OCI-LY7 (cell line): ENCODE measurements around the gene PRMT3. TPM values are rescaled to one million over a fixed set of nuclear protein-coding genes. Genes with fewer than 3 reads are reported as not detected.

Source experiments
- BruUV-seq: library from RNA; stranded (reverse); fragments of 400-500 nt; replicated peaks from 2 replicates; lab custom pipeline; 2021; lab: Mats Ljungman, UMichigan
- CTCF ChIA-PET: fragments of 300-600 bp; sonication (Branson Sonifier 250); formaldehyde crosslinking; loops from one replicate; lab custom pipeline; 2022; ENCODE audit warnings: antibody characterized with exemption; ENCODE audit not compliant: unreplicated experiment; lab: Charles Lee
- POLR2A ChIA-PET: fragments of 300-600 bp; sonication (Branson Sonifier 250); formaldehyde crosslinking; loops from one replicate; lab custom pipeline; 2022; ENCODE audit warnings: antibody characterized with exemption; lab: Charles Lee
- DNase-seq: peaks from one replicate; pipeline ENCODE4 v3.0.0-alpha.2; 2015; ENCODE audit warnings: low spot score
- H2AFZ ChIP-seq: fragments of 200-600 bp; sonication (generic), shearing (Covaris generic); 2 replicates; pipeline ENCODE4 v1.6.1; 2014; ENCODE audit warnings: mild to moderate bottlenecking, antibody characterized with exemption, low read length, moderate library complexity
- H3K27ac ChIP-seq: fragments of 200-600 bp; sonication (generic); 2 replicates; pipeline ENCODE4 v1.5.1; 2014; ENCODE audit warnings: mixed run types, low read depth, mild to moderate bottlenecking, moderate library complexity, low read length, inconsistent platforms; ENCODE audit not compliant: poor library complexity, severe bottlenecking
- H3K36me3 ChIP-seq: fragments of 200-600 bp; sonication (generic); 2 replicates; pipeline ENCODE4 v1.6.1; 2014; ENCODE audit warnings: mild to moderate bottlenecking, antibody characterized with exemption, low read length, moderate library complexity, mixed read lengths; ENCODE audit not compliant: insufficient read depth
- H3K4me1 ChIP-seq: fragments of 200-600 bp; sonication (generic); 2 replicates; pipeline ENCODE4 v1.5.1; 2014; ENCODE audit warnings: mild to moderate bottlenecking, low read length; ENCODE audit not compliant: insufficient read depth, poor library complexity, severe bottlenecking
- H3K4me2 ChIP-seq: fragments of 200-600 bp; sonication (generic); 2 replicates; pipeline ENCODE4 v1.6.1; 2014; ENCODE audit warnings: mild to moderate bottlenecking, low read length
- H3K4me3 ChIP-seq: fragments of 200-600 bp; sonication (generic); 2 replicates; pipeline ENCODE4 v1.5.1; 2014; ENCODE audit warnings: mild to moderate bottlenecking, low read depth, low read length; ENCODE audit not compliant: poor library complexity, severe bottlenecking
- H3K79me2 ChIP-seq: fragments of 200-600 bp; sonication (generic); 2 replicates; pipeline ENCODE4 v1.6.1; 2016; ENCODE audit warnings: low read depth, mild to moderate bottlenecking, low read length, moderate library complexity, mixed read lengths; ENCODE audit not compliant: insufficient read depth
- H3K9me2 ChIP-seq: fragments of 200-600 bp; sonication (generic); 2 replicates; pipeline ENCODE4 v1.6.1; 2016; ENCODE audit warnings: mild to moderate bottlenecking, low read length, mixed read lengths; ENCODE audit not compliant: insufficient read depth
- H3K9me3 ChIP-seq: fragments of 200-600 bp; sonication (generic); 2 replicates; pipeline ENCODE4 v1.6.1; 2014; ENCODE audit warnings: mild to moderate bottlenecking, mixed run types, low read length, mixed read lengths
- H4K20me1 ChIP-seq: fragments of 200-600 bp; sonication (generic); 2 replicates; pipeline ENCODE4 v1.6.1; 2014; ENCODE audit warnings: mild to moderate bottlenecking, antibody characterized with exemption, low read length, moderate library complexity, mixed read lengths; ENCODE audit not compliant: insufficient read depth
- CTCF ChIP-seq: fragments of 200-600 bp; sonication (generic); conservative IDR thresholded peaks from 2 replicates; pipeline ENCODE4 v1.5.1; 2014; ENCODE audit warnings: mild to moderate bottlenecking, antibody characterized with exemption, low read length, moderate library complexity, mixed read lengths
- EZH2phosphoT487 ChIP-seq: fragments of 200-600 bp; sonication (generic); IDR thresholded peaks from 2 replicates; pipeline ENCODE4 v1.6.1; 2018; ENCODE audit warnings: low read depth, borderline replicate concordance, mild to moderate bottlenecking, mixed run types, antibody characterized with exemption, low read length, moderate library complexity, mixed read lengths
- intact Hi-C: fragments of 100-400 bp; cut with micrococcal nuclease; formaldehyde crosslinking; loops from one replicate; pipeline ENCODE4 v1.10.0; 2022; ENCODE audit not compliant: unreplicated experiment
- total RNA-seq, 2 experiments: library from RNA; depleted of rRNA in 1 of 2; stranded (reverse); fragments of >200 nt in 1 of 2; shearing (Covaris generic) in 1 of 2; gene quantifications; 2 replicates each; pipeline ENCODE4 v1.2.3, GENCODE V29; 2014 to 2022

PRMT3 gene
- total RNA-seq, 2 experiments from 2014 or later: 34.0 to 50.0 TPM

DNA sequence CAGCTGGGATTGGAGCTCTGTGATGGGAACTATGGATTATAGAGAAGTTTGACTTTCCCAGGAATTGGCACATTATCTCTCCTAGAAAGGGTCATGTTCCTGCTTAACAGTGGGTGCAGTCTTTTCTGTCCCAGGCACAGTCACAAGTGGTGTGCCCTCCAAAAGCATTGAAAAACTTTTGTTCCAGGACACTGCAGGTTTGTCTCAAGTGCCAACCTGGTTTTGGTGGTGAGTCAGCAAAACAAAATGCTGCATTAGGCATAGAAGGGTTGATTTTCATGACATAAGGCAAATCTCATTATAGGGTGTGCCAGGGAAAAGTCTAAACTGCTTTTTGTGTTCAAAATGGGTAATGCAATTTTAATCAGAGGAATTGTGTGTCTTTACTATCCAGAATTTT is 19.1 kb upstream of the PRMT3 start:
- BruUV-seq: no TSS peak
- H3K27ac ChIP-seq: no peak overlapping the region
- no peaks in the 10 kb centered on the region for H3K36me3 ChIP-seq
- no peaks in the 10 kb centered on the region for H3K9me3 ChIP-seq
- TF ChIP-seq EZH2phosphoT487 (no peak), CTCF (no peak)
- no peaks in the 10 kb centered on the region for H3K79me2 ChIP-seq
- H3K4me2 ChIP-seq: no peak overlapping the region
- no peaks in the 10 kb centered on the region for H4K20me1 ChIP-seq
- intact Hi-C loops: no loop called here
- no peak for DNase-seq
- H3K4me1 ChIP-seq: no peaks in the 10 kb centered on the region
- H3K4me3 ChIP-seq: no peak overlapping the region
- H2AFZ ChIP-seq: no peak overlapping the region
- H3K9me2 ChIP-seq: no peaks in the 10 kb centered on the region
- POLR2A ChIA-PET: interaction anchor here (0.6 to 0.7 kb wide), 2 partner anchors 20 to 1416 kb away, joined by 3 read pairs; no protein-coding TSS in a partner anchor
- CTCF ChIA-PET: no interaction called here

- intact Hi-C loops: no loop called here
- POLR2A ChIA-PET: no interaction called here
- no peak for DNase-seq
- BruUV-seq: no TSS peak
- H3K9me3 ChIP-seq: no peaks in the 10 kb centered on the region
- H3K79me2 ChIP-seq: no peaks in the 10 kb centered on the region
- TF ChIP-seq EZH2phosphoT487 (no peak), CTCF (no peak)
- no peak overlapping the region for H3K4me3 ChIP-seq
- CTCF ChIA-PET: no interaction called here
- H3K4me2 ChIP-seq: no peak overlapping the region
- H3K27ac ChIP-seq: no peak overlapping the region
- H3K9me2 ChIP-seq: no peaks in the 10 kb centered on the region
- no peaks in the 10 kb centered on the region for H3K36me3 ChIP-seq
- no peaks in the 10 kb centered on the region for H4K20me1 ChIP-seq
- no peak overlapping the region for H2AFZ ChIP-seq
- H3K4me1 ChIP-seq: no peaks in the 10 kb centered on the region
Observed at GRCh38 chr11:20369826-20370225, 17.7 kb upstream of the PRMT3 start.

- H3K9me3 ChIP-seq: no peaks in the 10 kb centered on the region
- no peak overlapping the region for H3K4me2 ChIP-seq
- H3K79me2 ChIP-seq: no peaks in the 10 kb centered on the region
- POLR2A ChIA-PET: interaction anchor here (1.1 to 1.5 kb wide), 3 partner anchors 8 to 13 kb away, joined by 3 to 6 read pairs (median 6); no protein-coding TSS in a partner anchor
- BruUV-seq: no TSS peak
- H3K36me3 ChIP-seq: no peaks in the 10 kb centered on the region
- TF ChIP-seq CTCF: no peak
- no peaks in the 10 kb centered on the region for H4K20me1 ChIP-seq
- H2AFZ ChIP-seq: no peak overlapping the region
- H3K4me3 ChIP-seq: no peak overlapping the region
- DNase-seq: no peak
- CTCF ChIA-PET: no interaction called here
- intact Hi-C loops: no loop called here
- H3K27ac ChIP-seq: no peak overlapping the region
- no peaks in the 10 kb centered on the region for H3K4me1 ChIP-seq
- no peaks in the 10 kb centered on the region for H3K9me2 ChIP-seq
Observed at GRCh38 chr11:20372081-20372626, 15.4 kb upstream of the PRMT3 start.
